GM04504 (cell line): ENCODE results near the gene PSMD8.
"Not testable (repeated sequence)": the region's sequence is repeated elsewhere in the genome, so short reads cannot be mapped to it uniquely, and the experiment has no call there.

Experiments
- DNase-seq: peaks from one replicate; pipeline ENCODE4 v3.0.0-alpha.2; 2012; ENCODE audit warnings: low read depth

The PSMD8 gene

GRCh38 chr19:38374332-38375097 is at the start of gene PSMD8:
Gene PSMD8 (plus strand): TSS chr19:38374571. CDS start chr19:38374602, 31 bp downstream.
- peak; percentile 97 for DNase-seq

GRCh38 chr19:38326591-38326990 is 47.8 kb upstream of the PSMD8 start:
- DNase-seq: no peak

- no peak for DNase-seq
Observed at GRCh38 chr19:38329651-38330050, 44.7 kb upstream of the PSMD8 start.

GRCh38 chr19:38331728-38332127 is 42.6 kb upstream of the PSMD8 start:
- no peak for DNase-seq

- DNase-seq: no peak
Observed at GRCh38 chr19:38333245-38333644, 41.1 kb upstream of the PSMD8 start.

- peak; percentile 89 for DNase-seq
Observed at GRCh38 chr19:38335949-38336637, 38.3 kb upstream of the PSMD8 start.

- DNase-seq: peak; percentile 61
Observed at GRCh38 chr19:38336638-38337359, 37.6 kb upstream of the PSMD8 start.

GRCh38 chr19:38337360-38337653 is 37.1 kb upstream of the PSMD8 start:
- no peak for DNase-seq

GRCh38 chr19:38339011-38339410 is 35.4 kb upstream of the PSMD8 start:
- not testable (repeated sequence) for DNase-seq

GRCh38 chr19:38340927-38341326 is 33.4 kb upstream of the PSMD8 start:
- DNase-seq: no peak

GRCh38 chr19:38346837-38347236 is 27.5 kb upstream of the PSMD8 start:
- no peak for DNase-seq

GRCh38 chr19:38350883-38351282 is 23.5 kb upstream of the PSMD8 start:
- DNase-seq: no peak

- DNase-seq: no peak
Observed at GRCh38 chr19:38351865-38352395, 22.4 kb upstream of the PSMD8 start.

- no peak for DNase-seq
Observed at GRCh38 chr19:38352611-38353010, 21.8 kb upstream of the PSMD8 start.

GRCh38 chr19:38355728-38356725 is 18.3 kb upstream of the PSMD8 start:
- DNase-seq: no peak

- DNase-seq: no peak
Observed at GRCh38 chr19:38358071-38358470, 16.3 kb upstream of the PSMD8 start.

- DNase-seq: no peak
Observed at GRCh38 chr19:38359242-38360021, 14.9 kb upstream of the PSMD8 start.

- no peak for DNase-seq
Observed at GRCh38 chr19:38360351-38360750, 14.0 kb upstream of the PSMD8 start.

- no peak for DNase-seq
Observed at GRCh38 chr19:38360839-38361631, 13.3 kb upstream of the PSMD8 start.

- no peak for DNase-seq
Observed at GRCh38 chr19:38361633-38362075, 12.7 kb upstream of the PSMD8 start.
